ENCODE measurements around the gene ATP4B. TPM values are rescaled to one million over a fixed set of nuclear protein-coding genes. Genes with fewer than 3 reads are reported as not detected.

The ATP4B gene
- total RNA-seq, 1 donor from 2014 or later: not detected

DNA sequence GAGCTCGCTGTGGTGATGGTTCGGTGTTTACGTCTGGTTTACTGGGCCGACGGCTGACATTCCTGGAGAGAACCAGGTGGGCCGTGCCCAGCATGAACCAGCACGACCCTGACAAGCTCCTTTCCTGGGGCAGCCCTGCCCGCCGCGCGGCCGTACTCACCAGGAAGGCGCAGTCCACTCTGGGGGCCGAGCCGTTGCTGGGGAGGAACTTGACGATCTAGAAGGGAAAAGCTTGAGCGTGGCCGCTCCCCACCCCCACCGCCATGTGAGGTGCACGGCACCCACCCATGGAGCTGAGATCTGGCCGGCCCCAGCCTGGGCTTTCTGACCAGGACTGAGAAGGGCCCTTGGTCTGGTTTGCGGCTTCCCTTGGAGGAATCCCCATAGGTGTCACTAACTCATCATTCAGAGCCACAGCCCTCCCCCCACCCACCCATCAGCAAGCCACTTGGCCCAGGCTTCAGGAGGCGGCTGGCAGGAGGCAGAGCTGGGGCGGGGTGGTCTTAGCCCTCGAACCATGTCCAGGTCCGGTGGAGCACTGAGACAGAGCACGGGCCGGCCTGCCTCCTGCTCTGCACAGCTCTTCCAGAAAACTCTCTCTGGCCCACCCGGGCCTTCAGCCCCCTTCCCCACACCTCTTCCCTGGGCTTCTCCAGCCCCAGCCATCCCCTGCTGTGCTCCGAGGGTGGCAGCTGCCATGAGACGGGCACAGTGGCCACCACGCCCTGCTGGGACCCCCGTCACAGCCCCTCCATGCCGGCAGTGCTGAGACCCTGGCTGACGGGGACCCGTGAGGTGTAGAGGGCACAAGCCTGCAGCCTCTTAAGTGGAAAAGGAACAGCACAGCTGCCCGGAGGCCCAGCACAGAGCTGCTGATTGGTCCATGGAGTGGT, 6.2 kb downstream of the ATP4B start:
- no peaks in the 10 kb centered on the region for H3K27me3 ChIP-seq (ENCODE audit: low read depth)
- no peak overlapping the region for H3K4me3 ChIP-seq
- no peak overlapping the region for H3K27ac ChIP-seq (replicated peaks)
- intact Hi-C loops (cut with micrococcal nuclease): no loop called here
- peaks cover 19% of the 10 kb centered on the region for H3K4me1 ChIP-seq
- no peaks in the 10 kb centered on the region for H3K36me3 ChIP-seq
- TF ChIP-seq, protein P1, sequence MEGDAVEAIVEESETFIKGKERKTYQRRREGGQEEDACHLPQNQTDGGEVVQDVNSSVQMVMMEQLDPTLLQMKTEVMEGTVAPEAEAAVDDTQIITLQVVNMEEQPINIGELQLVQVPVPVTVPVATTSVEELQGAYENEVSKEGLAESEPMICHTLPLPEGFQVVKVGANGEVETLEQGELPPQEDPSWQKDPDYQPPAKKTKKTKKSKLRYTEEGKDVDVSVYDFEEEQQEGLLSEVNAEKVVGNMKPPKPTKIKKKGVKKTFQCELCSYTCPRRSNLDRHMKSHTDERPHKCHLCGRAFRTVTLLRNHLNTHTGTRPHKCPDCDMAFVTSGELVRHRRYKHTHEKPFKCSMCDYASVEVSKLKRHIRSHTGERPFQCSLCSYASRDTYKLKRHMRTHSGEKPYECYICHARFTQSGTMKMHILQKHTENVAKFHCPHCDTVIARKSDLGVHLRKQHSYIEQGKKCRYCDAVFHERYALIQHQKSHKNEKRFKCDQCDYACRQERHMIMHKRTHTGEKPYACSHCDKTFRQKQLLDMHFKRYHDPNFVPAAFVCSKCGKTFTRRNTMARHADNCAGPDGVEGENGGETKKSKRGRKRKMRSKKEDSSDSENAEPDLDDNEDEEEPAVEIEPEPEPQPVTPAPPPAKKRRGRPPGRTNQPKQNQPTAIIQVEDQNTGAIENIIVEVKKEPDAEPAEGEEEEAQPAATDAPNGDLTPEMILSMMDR (IDR thresholded peaks at IDR 0.05; ENCODE audit: borderline replicate concordance): no peak
- H3K9me3 ChIP-seq (replicated peaks): no peaks in the 10 kb centered on the region
- DNase-seq: peak; percentile 9

DNA sequence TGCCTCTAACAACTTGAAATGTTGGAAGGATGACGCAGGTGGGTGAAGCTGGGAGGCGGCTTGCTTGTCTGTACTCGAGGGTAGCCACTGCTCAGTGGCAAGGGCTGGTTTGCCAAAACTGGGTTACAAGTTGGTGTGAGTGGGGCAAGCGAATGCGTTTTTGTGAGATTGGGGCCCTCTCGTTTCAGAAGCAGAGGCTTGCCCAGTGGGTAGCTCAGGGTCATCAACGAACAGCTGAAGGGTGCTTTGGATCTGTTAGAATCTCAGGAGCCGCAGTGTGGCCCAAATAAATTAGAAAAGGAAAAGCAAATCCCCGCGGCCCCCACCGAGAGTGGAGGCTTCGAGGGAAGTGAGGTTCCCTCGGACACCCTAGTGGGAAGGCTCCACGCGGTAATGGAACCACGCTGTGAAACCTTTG, 7.3 kb downstream of the ATP4B start:
- TF ChIP-seq, protein P1 (IDR thresholded peaks at IDR 0.05; ENCODE audit: borderline replicate concordance): no peak
- Histone ChIP-seq H3K9me3 (replicated peaks) (no peaks in the 10 kb centered on the region), H3K36me3 (no peaks in the 10 kb centered on the region), H3K4me1 (peaks cover 20% of the 10 kb centered on the region), H3K4me3 (no peak overlapping the region), H3K27me3 (ENCODE audit: low read depth) (no peaks in the 10 kb centered on the region), H3K27ac (replicated peaks) (no peak overlapping the region)
- intact Hi-C loops (cut with micrococcal nuclease): no loop called here
- DNase-seq: peak; percentile 10

DNA sequence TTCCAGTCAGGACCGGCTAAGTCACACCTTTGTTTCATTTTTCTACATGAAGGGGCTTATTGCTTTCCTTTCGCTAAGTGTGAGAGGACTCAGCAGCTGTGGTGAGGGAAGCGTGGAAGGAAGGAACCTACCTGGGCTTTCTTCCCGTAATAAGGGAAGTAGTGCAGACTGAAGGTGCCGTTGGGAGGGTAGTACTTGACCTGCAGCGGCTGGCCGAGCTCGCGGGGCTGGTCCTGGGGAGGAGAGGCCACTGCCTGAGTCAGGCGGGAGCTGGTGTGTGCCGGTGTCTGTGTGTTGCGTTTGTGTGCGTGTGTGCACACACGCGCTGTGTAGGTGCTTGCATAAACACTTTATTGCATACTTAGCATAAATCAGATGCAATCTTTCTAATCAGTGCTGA, 7.7 kb downstream of the ATP4B start:
- H3K27me3 ChIP-seq (ENCODE audit: low read depth): no peaks in the 10 kb centered on the region
- H3K4me3 ChIP-seq: no peak overlapping the region
- intact Hi-C loops (cut with micrococcal nuclease): no loop called here
- H3K9me3 ChIP-seq (replicated peaks): no peaks in the 10 kb centered on the region
- H3K27ac ChIP-seq (replicated peaks): no peak overlapping the region
- TF ChIP-seq, protein P1 (IDR thresholded peaks at IDR 0.05; ENCODE audit: borderline replicate concordance): no peak
- DNase-seq: peak; percentile 3
- peaks cover 20% of the 10 kb centered on the region for H3K4me1 ChIP-seq
- H3K36me3 ChIP-seq: no peaks in the 10 kb centered on the region

DNA sequence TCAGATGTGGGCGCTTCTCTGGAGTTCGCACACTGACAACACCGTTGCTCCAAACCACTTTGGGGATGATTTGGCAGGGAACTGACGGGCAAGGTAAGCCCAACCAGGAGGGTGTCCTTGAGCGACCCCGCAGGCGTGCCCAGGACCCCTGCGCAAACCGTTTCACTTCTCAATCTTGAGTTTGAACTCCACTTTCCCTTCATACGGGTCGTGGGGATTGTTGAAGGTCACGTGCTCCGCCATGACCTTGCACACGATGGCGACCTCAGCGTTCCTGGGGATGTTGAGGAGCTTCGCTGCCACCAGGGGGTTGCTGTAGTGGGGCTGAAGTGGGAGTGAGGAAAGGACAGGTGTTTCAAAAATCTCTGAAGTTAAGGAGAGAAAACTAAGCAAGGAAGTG, 8.8 kb downstream of the ATP4B start:
- no peaks in the 10 kb centered on the region for H3K36me3 ChIP-seq
- DNase-seq: peak; percentile 3
- peaks cover 20% of the 10 kb centered on the region for H3K4me1 ChIP-seq
- H3K9me3 ChIP-seq (replicated peaks): no peaks in the 10 kb centered on the region
- intact Hi-C loops (cut with micrococcal nuclease): no loop called here
- no peak overlapping the region for H3K27ac ChIP-seq (replicated peaks)
- no peak overlapping the region for H3K4me3 ChIP-seq
- TF ChIP-seq, protein P1 (IDR thresholded peaks at IDR 0.05; ENCODE audit: borderline replicate concordance): no peak
- no peaks in the 10 kb centered on the region for H3K27me3 ChIP-seq (ENCODE audit: low read depth)

DNA sequence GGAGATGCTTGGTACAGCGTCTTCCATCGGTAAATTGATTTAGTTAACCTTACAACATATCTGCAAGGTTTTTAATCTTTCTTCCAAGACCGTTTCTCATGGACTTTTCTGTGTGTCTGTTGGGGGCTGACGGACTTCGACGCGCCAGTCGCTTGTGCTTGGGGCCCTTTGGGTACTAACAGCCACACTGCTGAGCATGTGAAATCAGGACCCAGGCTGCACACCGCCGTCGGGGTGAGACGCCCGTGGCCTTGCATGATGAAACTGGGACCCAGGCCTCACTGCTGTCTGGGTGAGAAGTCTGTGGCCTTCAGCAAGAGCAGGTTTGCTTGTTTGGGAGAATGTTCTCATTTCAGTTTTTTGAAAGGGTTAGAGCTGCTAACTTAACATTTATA, 9.8 kb downstream of the ATP4B start:
- Histone ChIP-seq H3K27ac (replicated peaks) (peak overlapping the region; percentile 66), H3K4me1 (peaks cover 20% of the 10 kb centered on the region), H3K27me3 (ENCODE audit: low read depth) (no peaks in the 10 kb centered on the region), H3K9me3 (replicated peaks) (no peaks in the 10 kb centered on the region), H3K36me3 (no peaks in the 10 kb centered on the region), H3K4me3 (no peak overlapping the region)
- DNase-seq: peak; percentile 9
- intact Hi-C loops (cut with micrococcal nuclease): no loop called here
- TF ChIP-seq, protein P1 (IDR thresholded peaks at IDR 0.05; ENCODE audit: borderline replicate concordance): no peak

All from left ventricle myocardium inferior (tissue), 1 donor.